ENCODE data around the gene LYPD6.
"Not testable (repeated sequence)": the region's sequence is repeated elsewhere in the genome, so short reads cannot be mapped to it uniquely, and the experiment has no call there.

DNA sequence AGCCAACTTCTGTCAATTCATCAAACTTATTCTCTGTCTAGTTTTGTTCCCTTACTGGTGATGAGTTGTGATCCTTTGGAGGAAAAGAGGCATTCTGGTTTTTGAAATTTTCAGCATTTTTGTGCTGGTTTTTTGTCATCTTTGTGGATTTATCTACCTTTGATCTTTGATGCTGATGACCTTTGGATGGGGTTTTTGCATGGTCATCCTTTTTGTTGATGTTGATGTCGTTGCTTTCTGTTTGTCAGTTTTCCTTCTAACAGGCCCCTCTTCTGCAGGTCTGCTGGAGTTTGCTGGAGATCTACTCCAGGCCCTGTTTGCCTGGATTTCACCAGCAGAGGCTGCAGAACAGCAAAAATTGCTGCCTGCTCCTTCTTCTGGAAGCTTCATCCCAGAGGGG is 168.8 kb downstream of the LYPD6 start:
- TF ChIP-seq POLR2A, POLR2AphosphoS5 (IDR thresholded peaks at IDR 0.05): not testable (repeated sequence)
- TF ChIP-seq, protein P1, sequence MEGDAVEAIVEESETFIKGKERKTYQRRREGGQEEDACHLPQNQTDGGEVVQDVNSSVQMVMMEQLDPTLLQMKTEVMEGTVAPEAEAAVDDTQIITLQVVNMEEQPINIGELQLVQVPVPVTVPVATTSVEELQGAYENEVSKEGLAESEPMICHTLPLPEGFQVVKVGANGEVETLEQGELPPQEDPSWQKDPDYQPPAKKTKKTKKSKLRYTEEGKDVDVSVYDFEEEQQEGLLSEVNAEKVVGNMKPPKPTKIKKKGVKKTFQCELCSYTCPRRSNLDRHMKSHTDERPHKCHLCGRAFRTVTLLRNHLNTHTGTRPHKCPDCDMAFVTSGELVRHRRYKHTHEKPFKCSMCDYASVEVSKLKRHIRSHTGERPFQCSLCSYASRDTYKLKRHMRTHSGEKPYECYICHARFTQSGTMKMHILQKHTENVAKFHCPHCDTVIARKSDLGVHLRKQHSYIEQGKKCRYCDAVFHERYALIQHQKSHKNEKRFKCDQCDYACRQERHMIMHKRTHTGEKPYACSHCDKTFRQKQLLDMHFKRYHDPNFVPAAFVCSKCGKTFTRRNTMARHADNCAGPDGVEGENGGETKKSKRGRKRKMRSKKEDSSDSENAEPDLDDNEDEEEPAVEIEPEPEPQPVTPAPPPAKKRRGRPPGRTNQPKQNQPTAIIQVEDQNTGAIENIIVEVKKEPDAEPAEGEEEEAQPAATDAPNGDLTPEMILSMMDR (IDR thresholded peaks at IDR 0.05): not testable (repeated sequence)
